Stomach (tissue), 4 donors: ENCODE data around the gene USP46.

Experiments
- CTCF ChIP-seq, 7 experiments: fragments of 450-650 bp in 4 of 7; fragments of 200-600 bp in 3 of 7; sonication (generic) in 3 of 7; IDR thresholded peaks; one replicate each; pipeline ENCODE4 v1.5.1; 2016 to 2019; ENCODE audit warnings: antibody characterized with exemption in 7 of 7, control low read depth in 2 of 7, mild to moderate bottlenecking in 1 of 7
- EP300 ChIP-seq: sonication (generic); formaldehyde crosslinking; IDR thresholded peaks from one replicate; pipeline ENCODE4 v1.6.1; 2017; ENCODE audit warnings: antibody characterized with exemption
- POLR2A ChIP-seq, 4 donors: fragments of 450-650 bp; IDR thresholded peaks; one replicate each; pipeline ENCODE4 v1.6.1; 2016; ENCODE audit warnings: antibody characterized with exemption in 4 of 4, control low read depth in 2 of 4, mild to moderate bottlenecking in 1 of 4, moderate library complexity in 1 of 4
- POLR2AphosphoS5 ChIP-seq, 3 donors: sonication (generic); formaldehyde crosslinking; IDR thresholded peaks; one replicate each; pipeline ENCODE4 v1.6.1; 2016; ENCODE audit warnings: antibody characterized with exemption in 3 of 3

- no peak for TF ChIP-seq CTCF (IDR thresholded peaks at IDR 0.05)
- TF ChIP-seq POLR2A (IDR thresholded peaks at IDR 0.05) = no peak
- TF ChIP-seq EP300 = no peak
- TF ChIP-seq POLR2AphosphoS5 (IDR thresholded peaks at IDR 0.05) = no peak
These were observed 17.1 kb downstream of the USP46 start for GRCh38 chr4:52641854-52642563.
